Naive thymus-derived CD4-positive, alpha-beta T cell (primary cell): ENCODE results near the gene THAP4. TPM values are rescaled to one million over a fixed set of nuclear protein-coding genes. Genes with fewer than 3 reads are reported as not detected.

Source experiments
- ATAC-seq: fragments of 150-1000 bp; cut with Tn5 transposase; 2 replicates; pipeline ENCODE4 v1.10.0; 2021; ENCODE audit warnings: mild to moderate bottlenecking, moderate library complexity
- CTCF ChIA-PET: fragments of 350-600 bp; sonication (Branson Sonifier 250); formaldehyde crosslinking; loops from one replicate; lab custom pipeline; 2021; ENCODE audit warnings: antibody characterized with exemption; lab: Charles Lee
- POLR2A ChIA-PET: fragments of 350-600 bp; sonication (Branson Sonifier 250); formaldehyde crosslinking; loops from one replicate; lab custom pipeline; 2021; ENCODE audit warnings: antibody characterized with exemption, inconsistent platforms; lab: Charles Lee
- DNase-seq, 9 donors: peaks; one replicate each; pipeline versions ENCODE4 v3.0.0 to v3.0.0-alpha.2; 2020 to 2022; ENCODE audit warnings: mixed read lengths in 1 of 9
- H3K27ac ChIP-seq: one replicate; pipeline ENCODE4 v1.7.0; 2013; ENCODE audit warnings: mild to moderate bottlenecking, low read depth, low read length, moderate library complexity
- H3K27me3 ChIP-seq, 2 donors: one replicate each; pipeline ENCODE4 v1.7.0; 2013; ENCODE audit warnings: low read length in 2 of 2, mild to moderate bottlenecking in 2 of 2, moderate library complexity in 2 of 2; ENCODE audit not compliant: control insufficient read depth in 2 of 2, insufficient read depth in 2 of 2
- H3K36me3 ChIP-seq, 3 experiments: 1 replicate in 2 of 3; 2 replicates in 1 of 3; pipeline ENCODE4 v1.7.0; 2013; ENCODE audit warnings: low read length in 3 of 3, mild to moderate bottlenecking in 3 of 3, moderate library complexity in 1 of 3; ENCODE audit not compliant: insufficient read depth in 3 of 3, control insufficient read depth in 2 of 3
- H3K4me1 ChIP-seq, 2 donors: one replicate each; pipeline ENCODE4 v1.7.0; 2013; ENCODE audit warnings: low read length in 2 of 2, mild to moderate bottlenecking in 2 of 2, moderate library complexity in 1 of 2; ENCODE audit not compliant: control insufficient read depth in 2 of 2, insufficient read depth in 2 of 2
- H3K4me3 ChIP-seq: 2 replicates; pipeline ENCODE4 v1.7.0; 2013; ENCODE audit warnings: mild to moderate bottlenecking, low read length
- H3K9me3 ChIP-seq, 3 experiments: 1 replicate in 2 of 3; 2 replicates in 1 of 3; pipeline ENCODE4 v1.7.0; 2013; ENCODE audit warnings: low read length in 3 of 3; ENCODE audit not compliant: control insufficient read depth in 2 of 3
- H3K27ac Mint-ChIP-seq, 9 donors: one replicate each; pipeline ENCODE4 v1.8.0; 2020 to 2022; ENCODE audit warnings: mixed read lengths in 9 of 9, mild to moderate bottlenecking in 8 of 9, moderate library complexity in 5 of 9, inconsistent platforms in 2 of 9
- H3K27me3 Mint-ChIP-seq, 5 donors: one replicate each; pipeline ENCODE4 v1.8.0; 2021 to 2022; ENCODE audit warnings: mixed read lengths in 5 of 5, mild to moderate bottlenecking in 1 of 5
- H3K36me3 Mint-ChIP-seq, 5 donors: one replicate each; pipeline ENCODE4 v1.8.0; 2020 to 2022; ENCODE audit warnings: mixed read lengths in 5 of 5, mild to moderate bottlenecking in 3 of 5, inconsistent platforms in 1 of 5
- H3K4me1 Mint-ChIP-seq, 7 donors: one replicate each; pipeline ENCODE4 v1.8.0; 2020 to 2022; ENCODE audit warnings: mixed read lengths in 7 of 7, mild to moderate bottlenecking in 3 of 7, inconsistent platforms in 1 of 7
- H3K4me3 Mint-ChIP-seq, 10 donors: one replicate each; pipeline ENCODE4 v1.8.0; 2020 to 2022; ENCODE audit warnings: mild to moderate bottlenecking in 10 of 10, mixed read lengths in 10 of 10, moderate library complexity in 6 of 10, inconsistent platforms in 2 of 10
- H3K9me3 Mint-ChIP-seq, 11 donors: one replicate each; pipeline ENCODE4 v1.8.0; 2020 to 2022; ENCODE audit warnings: mixed read lengths in 11 of 11, mild to moderate bottlenecking in 4 of 11, inconsistent platforms in 1 of 11, moderate library complexity in 1 of 11
- intact Hi-C, 2 donors: fragments of 100-400 bp; cut with micrococcal nuclease; formaldehyde crosslinking; loops; one replicate each; pipeline ENCODE4 v1.15.1; 2023
- polyA plus RNA-seq, 2 donors: library from polyadenylated mRNA; unstranded; fragments of 300-500 nt; fragmentation: Illumina TruSeq; gene quantifications; one replicate each; pipeline ENCODE4 v1.2.3, GENCODE V29; 2021
- total RNA-seq, 6 experiments: library from RNA in 5 of 6; stranded (reverse) in 5 of 6; gene quantifications; 1 replicate in 5 of 6; 2 replicates in 1 of 6; pipeline ENCODE4 v1.2.3 and lab custom pipeline; 2021 to 2026

THAP4 gene
- total and polyA plus RNA-seq, 7 experiments from 2014 or later: 26.4 to 56.2 (median 30.8) TPM

DNA sequence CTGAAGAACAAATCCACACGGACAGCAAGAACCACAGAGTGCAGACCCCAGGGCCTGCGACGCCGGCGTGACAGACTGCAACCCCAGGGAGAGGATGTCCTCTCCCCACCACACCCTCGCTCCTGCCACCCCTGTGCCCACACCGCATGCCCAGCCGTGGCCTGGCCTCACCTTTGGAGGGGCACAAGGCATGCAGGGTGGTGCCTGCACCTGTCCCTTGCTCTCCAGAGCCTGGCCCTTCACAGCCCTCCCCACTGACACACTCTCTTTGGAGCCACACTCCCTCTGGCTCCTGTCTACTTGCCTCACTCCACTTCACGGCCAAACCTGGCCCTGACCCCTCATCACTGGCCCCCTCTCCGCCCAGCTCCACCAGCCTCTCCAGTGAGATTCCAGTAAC is 9.3 kb downstream of the THAP4 start:
- Histone ChIP-seq H3K4me3 (no peak overlapping the region), H3K36me3 (peaks cover 0 to 30% (median 0%) of the 10 kb centered on the region in 3 experiments), H3K27me3 (no peaks in the 10 kb centered on the region), H3K9me3 (no peaks in the 10 kb centered on the region), H3K27ac (no peak overlapping the region), H3K4me1 (no peaks in the 10 kb centered on the region)
- ChIA-PET POLR2A (no interaction called here), CTCF (no interaction called here)
- no peaks in the 10 kb centered on the region for H3K27me3 Mint-ChIP-seq
- ATAC-seq (no peak), DNase-seq (no peak)
- peaks cover 8 to 26% (median 13%) of the 10 kb centered on the region in 7 donors for H3K4me1 Mint-ChIP-seq
- H3K27ac Mint-ChIP-seq: no peak overlapping the region
- H3K4me3 Mint-ChIP-seq: no peak overlapping the region
- intact Hi-C loops: no loop called here
- peaks cover 3 to 26% (median 3%) of the 10 kb centered on the region in 5 donors for H3K36me3 Mint-ChIP-seq
- no peaks in the 10 kb centered on the region for H3K9me3 Mint-ChIP-seq

DNA sequence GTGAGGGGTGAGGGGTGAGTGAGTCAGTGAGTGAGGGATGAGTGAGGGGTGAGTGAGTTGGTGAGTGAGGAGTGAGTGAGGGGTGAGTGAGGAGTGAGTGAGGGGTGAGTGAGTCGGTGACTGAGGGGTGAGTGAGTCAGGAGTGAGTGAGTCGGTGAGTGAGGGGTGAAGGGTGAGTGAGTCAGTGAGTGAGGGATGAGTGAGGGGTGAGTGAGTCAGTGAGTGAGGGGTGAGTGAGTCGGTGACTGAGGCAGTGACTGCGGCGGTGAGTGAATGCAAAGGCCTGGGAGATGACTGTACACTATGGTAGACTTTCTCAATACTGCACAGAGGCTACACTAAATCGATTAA is 16.6 kb downstream of the THAP4 start:
- peaks cover 23 to 41% (median 37%) of the 10 kb centered on the region in 7 donors for H3K4me1 Mint-ChIP-seq
- peaks cover 0 to 23% (median 6%) of the 10 kb centered on the region in 5 donors for H3K36me3 Mint-ChIP-seq
- DNase-seq (peak in 1 of 9 donors; percentile 55), ATAC-seq (peak; percentile 50)
- Histone ChIP-seq H3K4me1 (peaks cover 13 to 18% of the 10 kb centered on the region in 2 donors), H3K27me3 (no peaks in the 10 kb centered on the region), H3K4me3 (no peak overlapping the region), H3K27ac (no peak overlapping the region), H3K36me3 (no peaks in the 10 kb centered on the region), H3K9me3 (no peaks in the 10 kb centered on the region)
- POLR2A ChIA-PET: no interaction called here
- H3K27ac Mint-ChIP-seq: peak overlapping the region in 3 of 9 donors; percentile 39 to 62 (median 59)
- CTCF ChIA-PET: no interaction called here
- H3K9me3 Mint-ChIP-seq: peaks cover 0 to 1% (median 0%) of the 10 kb centered on the region in 11 donors
- no peak overlapping the region for H3K4me3 Mint-ChIP-seq
- intact Hi-C loops: no loop called here
- H3K27me3 Mint-ChIP-seq: no peaks in the 10 kb centered on the region

DNA sequence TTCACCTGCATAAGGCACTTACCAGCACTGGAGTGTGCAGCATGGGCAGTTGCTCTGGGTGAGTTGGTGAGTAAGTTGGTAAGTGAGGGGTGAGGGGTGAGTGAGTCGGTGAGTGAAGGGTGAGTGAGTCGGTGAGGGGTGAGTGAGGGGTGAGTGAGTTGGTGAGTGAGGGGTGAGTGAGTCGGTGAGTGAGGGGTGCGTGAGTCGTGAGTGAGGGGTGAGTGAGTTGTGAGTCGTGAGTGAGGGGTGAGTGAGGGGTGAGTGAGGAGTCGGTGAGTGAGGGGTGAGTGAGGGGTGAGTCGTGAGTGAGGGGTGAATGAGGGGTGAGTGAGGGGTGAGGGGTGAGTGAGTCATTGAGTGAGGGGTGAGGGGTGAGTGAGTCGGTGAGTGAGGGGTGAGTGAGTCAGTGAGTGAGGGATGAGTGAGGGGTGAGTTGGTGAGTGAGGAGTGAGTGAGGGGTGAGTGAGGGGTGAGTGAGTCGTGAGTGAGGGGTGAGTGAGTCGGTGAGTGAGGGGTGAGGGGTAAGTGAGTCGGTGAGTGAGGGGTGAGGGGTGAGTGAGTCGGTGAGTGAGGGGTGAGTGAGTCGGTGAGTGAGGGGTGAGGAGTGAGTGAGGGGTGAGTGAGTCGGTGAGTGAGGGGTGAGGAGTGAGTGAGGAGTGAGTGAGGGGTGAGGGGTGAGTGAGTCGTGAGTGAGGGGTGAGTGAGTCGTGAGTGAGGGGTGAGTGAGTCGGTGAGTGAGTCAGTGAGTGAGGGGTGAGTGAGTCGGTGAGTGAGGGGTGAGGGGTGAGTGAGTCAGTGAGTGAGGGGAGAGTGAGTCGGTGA is 17.1 kb downstream of the THAP4 start:
- Histone ChIP-seq H3K4me1 (peaks cover 13 to 18% of the 10 kb centered on the region in 2 donors), H3K27ac (no peak overlapping the region), H3K4me3 (no peak overlapping the region), H3K27me3 (no peaks in the 10 kb centered on the region), H3K9me3 (no peaks in the 10 kb centered on the region), H3K36me3 (no peaks in the 10 kb centered on the region)
- intact Hi-C loops: loop anchor here (5.0 to 10.0 kb wide), 3 partner anchors 262 to 1055 kb away; partner anchors contain the start of genes DUSP28 (in 2 of the 2) and RNPEPL1 (in 2 of the 2)
- Mint-ChIP-seq H3K4me1 (peaks cover 23 to 47% (median 40%) of the 10 kb centered on the region in 7 donors), H3K9me3 (peaks cover 0 to 1% (median 0%) of the 10 kb centered on the region in 11 donors), H3K27me3 (no peaks in the 10 kb centered on the region), H3K36me3 (peaks cover 0 to 23% (median 6%) of the 10 kb centered on the region in 5 donors), H3K4me3 (no peak overlapping the region), H3K27ac (peak overlapping the region in 3 of 9 donors; percentile 41 to 62 (median 60))
- ChIA-PET POLR2A (no interaction called here), CTCF (no interaction called here)
- ATAC-seq: peak; percentile 19
- no peak for DNase-seq

DNA sequence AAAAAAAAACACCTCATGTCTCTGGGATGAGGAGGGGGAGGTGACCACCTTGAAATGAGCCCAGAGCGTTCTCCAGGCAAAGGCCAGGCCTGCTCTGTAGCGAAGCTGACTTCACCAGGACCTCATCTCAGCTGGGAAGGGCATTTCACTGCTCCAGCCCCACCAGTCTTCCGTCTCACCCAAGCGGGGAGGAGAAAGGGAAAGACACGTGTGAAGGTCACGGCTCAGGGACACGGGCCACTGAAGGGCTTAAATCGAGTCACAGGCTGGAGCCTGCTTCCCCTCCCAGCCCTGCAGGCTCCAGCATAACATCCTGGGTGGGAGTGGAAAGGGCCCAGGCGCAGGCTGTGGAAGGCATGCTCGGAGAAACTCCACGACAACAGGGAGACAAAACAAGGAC is 18.1 kb downstream of the THAP4 start:
- peaks cover 13 to 18% of the 10 kb centered on the region in 2 donors for H3K4me1 ChIP-seq
- Mint-ChIP-seq H3K27me3 (no peaks in the 10 kb centered on the region), H3K9me3 (peaks cover 0 to 1% (median 0%) of the 10 kb centered on the region in 11 donors), H3K36me3 (peaks cover 0 to 25% (median 6%) of the 10 kb centered on the region in 5 donors), H3K4me1 (peaks cover 23 to 49% (median 43%) of the 10 kb centered on the region in 7 donors), H3K4me3 (peak overlapping the region in 3 of 10 donors; percentile 6 to 91 (median 32)), H3K27ac (peak overlapping the region in 7 of 9 donors; percentile 30 to 98 (median 86))
- H3K27me3 ChIP-seq: no peaks in the 10 kb centered on the region
- ChIA-PET CTCF (interaction anchor here (0.5 kb wide), 1 partner anchor 27 kb away, joined by 3 read pairs; no protein-coding TSS in a partner anchor), POLR2A (no interaction called here)
- H3K9me3 ChIP-seq: no peaks in the 10 kb centered on the region
- no peak overlapping the region for H3K27ac ChIP-seq
- H3K4me3 ChIP-seq: no peak overlapping the region
- no peak for DNase-seq
- H3K36me3 ChIP-seq: no peaks in the 10 kb centered on the region
- intact Hi-C loops: loop anchor here (5.0 to 10.0 kb wide), 3 partner anchors 263 to 1054 kb away; partner anchors contain the start of genes DUSP28 (in 2 of the 2) and RNPEPL1 (in 2 of the 2)
- no peak for ATAC-seq

DNA sequence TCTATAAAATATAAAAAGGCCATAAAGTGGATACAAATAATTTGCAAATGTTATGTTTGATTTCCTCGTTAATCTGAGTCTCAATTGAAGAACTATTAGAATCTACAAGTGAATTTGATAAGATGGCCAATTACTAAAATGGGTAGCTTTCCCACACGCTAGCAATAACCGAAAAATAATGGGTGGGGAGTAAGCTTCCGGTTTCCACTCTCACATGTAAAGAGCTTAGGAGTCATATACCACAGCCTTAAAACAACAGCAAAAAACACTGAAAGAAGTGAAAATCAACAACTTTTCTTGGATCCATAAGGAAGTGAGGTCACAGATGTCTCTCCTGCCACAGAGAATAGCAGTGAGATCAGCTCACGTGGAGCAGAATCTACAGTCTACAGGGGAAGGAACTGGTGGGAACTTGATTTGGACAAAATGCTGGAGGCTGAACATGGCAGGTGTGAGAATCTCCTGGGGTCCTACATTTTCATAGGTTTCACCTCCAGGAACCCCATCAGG is 18.6 kb downstream of the THAP4 start:
- Histone ChIP-seq H3K27ac (peak overlapping the region; percentile 75), H3K9me3 (no peaks in the 10 kb centered on the region), H3K36me3 (no peaks in the 10 kb centered on the region), H3K4me3 (peak overlapping the region; percentile 68), H3K4me1 (peaks cover 13 to 18% of the 10 kb centered on the region in 2 donors), H3K27me3 (no peaks in the 10 kb centered on the region)
- DNase-seq (no peak), ATAC-seq (no peak)
- peaks cover 0 to 1% (median 0%) of the 10 kb centered on the region in 11 donors for H3K9me3 Mint-ChIP-seq
- peaks cover 0 to 25% (median 6%) of the 10 kb centered on the region in 5 donors for H3K36me3 Mint-ChIP-seq
- peaks cover 23 to 49% (median 43%) of the 10 kb centered on the region in 7 donors for H3K4me1 Mint-ChIP-seq
- POLR2A ChIA-PET: interaction anchor here (1.5 to 1.6 kb wide), 3 partner anchors 19 to 83 kb away, joined by 6 to 13 read pairs (median 8); partner anchors contain the start of genes ATG4B, DTYMK, ING5 and THAP4
- no peaks in the 10 kb centered on the region for H3K27me3 Mint-ChIP-seq
- H3K4me3 Mint-ChIP-seq: peak overlapping the region in 9 of 10 donors; percentile 32 to 96 (median 89)
- CTCF ChIA-PET: interaction anchor here (0.8 to 0.9 kb wide), 2 partner anchors 40 to 303 kb away, joined by 3 to 4 read pairs; partner anchors contain the start of gene HDLBP
- intact Hi-C loops: loop anchor here (5.0 to 10.0 kb wide), 3 partner anchors 264 to 1054 kb away; partner anchors contain the start of genes DUSP28 (in 2 of the 2) and RNPEPL1 (in 2 of the 2)
- H3K27ac Mint-ChIP-seq: peak overlapping the region; percentile 85 to 98 (median 94)
